ENCODE data around the gene CTDP1.

Gene CTDP1

GRCh38 chr18:79644006-79644665 is 35.5 kb upstream of the CTDP1 start:
- no peak for FAIRE-seq

- no peak for FAIRE-seq
Observed at GRCh38 chr18:79644666-79645057, 34.9 kb upstream of the CTDP1 start.

GRCh38 chr18:79645291-79645983 is 34.2 kb upstream of the CTDP1 start:
- no peak for FAIRE-seq

GRCh38 chr18:79647307-79647706 is 32.3 kb upstream of the CTDP1 start:
- peak; percentile 21 for FAIRE-seq

- FAIRE-seq = no peak
Observed at GRCh38 chr18:79650959-79651358, 28.6 kb upstream of the CTDP1 start.

- no peak for FAIRE-seq
Observed at GRCh38 chr18:79657342-79657996, 22.1 kb upstream of the CTDP1 start.

- FAIRE-seq = no peak
Observed at GRCh38 chr18:79658366-79658765, 21.2 kb upstream of the CTDP1 start.

GRCh38 chr18:79659733-79660132 is 19.9 kb upstream of the CTDP1 start:
- FAIRE-seq = no peak

GRCh38 chr18:79662034-79662433 is 17.6 kb upstream of the CTDP1 start:
- FAIRE-seq = no peak

GRCh38 chr18:79662439-79662838 is 17.2 kb upstream of the CTDP1 start:
- FAIRE-seq = no peak

GRCh38 chr18:79664525-79665125 is 15.0 kb upstream of the CTDP1 start:
- no peak for FAIRE-seq

- no peak for FAIRE-seq
Observed at GRCh38 chr18:79668203-79668602, 11.4 kb upstream of the CTDP1 start.

- no peak for FAIRE-seq
Observed at GRCh38 chr18:79672490-79673276, 6.9 kb upstream of the CTDP1 start.

- FAIRE-seq = no peak
Observed at GRCh38 chr18:79677221-79677620, 2.4 kb upstream of the CTDP1 start.

GRCh38 chr18:79677840-79678239 is 1.8 kb upstream of the CTDP1 start:
- FAIRE-seq = no peak

GRCh38 chr18:79678665-79679551 is 695 bp upstream of the CTDP1 start:
- FAIRE-seq = peak; percentile 94

GRCh38 chr18:79680100-79680879 is 687 bp downstream of the CTDP1 start:
- peak; percentile 21 for FAIRE-seq

GRCh38 chr18:79680891-79681339 is 1.3 kb downstream of the CTDP1 start:
- no peak for FAIRE-seq

- FAIRE-seq = no peak
Observed at GRCh38 chr18:79681484-79682387, 2.1 kb downstream of the CTDP1 start.

- FAIRE-seq = no peak
Observed at GRCh38 chr18:79682481-79682880, 2.9 kb downstream of the CTDP1 start.

Data from endometrium (tissue), 2 donors.